ENCODE measurements around the gene CYRIA. TPM values are rescaled to one million over a fixed set of nuclear protein-coding genes. Genes with fewer than 3 reads are reported as not detected.

CYRIA gene
- total RNA-seq, 1 donor from 2014 or later = 1.8 TPM

GRCh38 chr2:16650287-16651249 is 15.1 kb downstream of the CYRIA start:
- intact Hi-C loops (cut with micrococcal nuclease) = no loop called here

- intact Hi-C loops (cut with micrococcal nuclease) = no loop called here
Measured at GRCh38 chr2:16649353-16650286, 16.0 kb downstream of the CYRIA start.

GRCh38 chr2:16647992-16648617 is 17.5 kb downstream of the CYRIA start:
- intact Hi-C loops (cut with micrococcal nuclease) = no loop called here

GRCh38 chr2:16645775-16646559 is 19.7 kb downstream of the CYRIA start:
- intact Hi-C loops (cut with micrococcal nuclease) = no loop called here

- intact Hi-C loops (cut with micrococcal nuclease) = no loop called here
Measured at GRCh38 chr2:16645088-16645487, 20.5 kb downstream of the CYRIA start.

- intact Hi-C loops (cut with micrococcal nuclease) = no loop called here
Measured at GRCh38 chr2:16644221-16644925, 21.3 kb downstream of the CYRIA start.

- intact Hi-C loops (cut with micrococcal nuclease) = no loop called here
Measured at GRCh38 chr2:16643099-16643498, 22.5 kb downstream of the CYRIA start.

GRCh38 chr2:16642088-16642487 is 23.5 kb downstream of the CYRIA start:
- intact Hi-C loops (cut with micrococcal nuclease) = no loop called here

GRCh38 chr2:16641509-16641908 is 24.1 kb downstream of the CYRIA start:
- intact Hi-C loops (cut with micrococcal nuclease) = no loop called here

- intact Hi-C loops (cut with micrococcal nuclease) = no loop called here
Measured at GRCh38 chr2:16640867-16641266, 24.8 kb downstream of the CYRIA start.

GRCh38 chr2:16640001-16640700 is 25.5 kb downstream of the CYRIA start:
- intact Hi-C loops (cut with micrococcal nuclease) = no loop called here

- intact Hi-C loops (cut with micrococcal nuclease) = no loop called here
Measured at GRCh38 chr2:16639431-16639830, 26.2 kb downstream of the CYRIA start.

- intact Hi-C loops (cut with micrococcal nuclease) = no loop called here
Measured at GRCh38 chr2:16638946-16639345, 26.7 kb downstream of the CYRIA start.

GRCh38 chr2:16637304-16637703 is 28.3 kb downstream of the CYRIA start:
- intact Hi-C loops (cut with micrococcal nuclease) = no loop called here

GRCh38 chr2:16635791-16636699 is 29.6 kb downstream of the CYRIA start:
- intact Hi-C loops (cut with micrococcal nuclease) = no loop called here

GRCh38 chr2:16633621-16634430 is 31.8 kb downstream of the CYRIA start:
- intact Hi-C loops (cut with micrococcal nuclease) = no loop called here

- intact Hi-C loops (cut with micrococcal nuclease) = no loop called here
Measured at GRCh38 chr2:16632598-16632997, 33.0 kb downstream of the CYRIA start.

GRCh38 chr2:16630463-16630862 is 35.2 kb downstream of the CYRIA start:
- intact Hi-C loops (cut with micrococcal nuclease) = no loop called here

All from T-helper 1 cell treated with Interleukin-12 subunit alpha and Interleukin-12 subunit beta and Interleukin-4 antibody, amounts not matched to agents 30 ng/mL and 1 ng/mL, for 36 hours (primary cell).